ENCODE data around the gene PROX2.

PROX2 gene

DNA sequence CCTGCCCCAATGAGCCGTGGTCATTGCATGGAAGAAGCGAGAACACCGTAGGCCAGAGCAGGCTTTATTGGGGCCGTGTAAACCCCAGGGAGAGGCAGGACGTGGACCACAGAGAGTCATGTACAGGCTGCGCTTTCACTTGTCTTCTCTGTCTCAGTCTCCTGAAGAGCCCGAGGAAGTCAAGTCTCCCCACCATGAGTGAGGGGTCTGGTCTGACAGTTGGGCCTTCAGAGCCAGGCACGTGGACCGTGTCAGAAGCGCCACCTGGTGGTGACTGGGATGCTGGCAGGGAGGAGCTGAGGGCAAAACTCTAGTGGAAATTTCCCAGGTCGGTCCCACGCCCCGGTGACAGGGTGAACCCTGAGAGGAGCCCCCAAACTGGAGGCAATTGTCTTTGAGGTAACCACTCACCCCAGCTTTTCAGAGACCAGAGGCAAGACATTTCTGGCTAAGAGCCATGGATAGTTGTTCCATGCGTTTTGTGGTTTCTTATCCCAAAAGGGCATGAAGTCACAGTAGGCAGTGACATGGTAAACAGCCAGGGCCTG lies 29.7 kb upstream of the PROX2 start:
- Histone ChIP-seq H3K4me3 (ENCODE audit: low read depth, low read length, poor library complexity, severe bottlenecking) (no peak overlapping the region), H3K9ac (ENCODE audit: low read length) (no peak overlapping the region), H4K20me1 (ENCODE audit: insufficient read depth, low read length) (no peaks in the 10 kb centered on the region), H3K9me2 (ENCODE audit: low read depth, low read length) (no peaks in the 10 kb centered on the region), H2AFZ (ENCODE audit: low read length) (no peak overlapping the region), H3K27ac (ENCODE audit: low read depth, low read length, poor library complexity, severe bottlenecking) (no peak overlapping the region), H3K36me3 (ENCODE audit: insufficient read depth, low read length) (peaks cover 49% of the 10 kb centered on the region), H3K4me2 (ENCODE audit: low read length) (no peak overlapping the region), H3K27me3 (ENCODE audit: insufficient read depth, low read length) (no peaks in the 10 kb centered on the region; the same call in 1 of the 2 replicates), H3K4me1 (ENCODE audit: insufficient read depth, low read length, severe bottlenecking) (no peaks in the 10 kb centered on the region), H3K9me3 (ENCODE audit: low read length) (no peaks in the 10 kb centered on the region), H3K79me2 (ENCODE audit: insufficient read depth, low read length) (no peaks in the 10 kb centered on the region), H3F3A (ENCODE audit: insufficient read depth, low read length) (no peaks in the 10 kb centered on the region)
- TF ChIP-seq, protein P1, sequence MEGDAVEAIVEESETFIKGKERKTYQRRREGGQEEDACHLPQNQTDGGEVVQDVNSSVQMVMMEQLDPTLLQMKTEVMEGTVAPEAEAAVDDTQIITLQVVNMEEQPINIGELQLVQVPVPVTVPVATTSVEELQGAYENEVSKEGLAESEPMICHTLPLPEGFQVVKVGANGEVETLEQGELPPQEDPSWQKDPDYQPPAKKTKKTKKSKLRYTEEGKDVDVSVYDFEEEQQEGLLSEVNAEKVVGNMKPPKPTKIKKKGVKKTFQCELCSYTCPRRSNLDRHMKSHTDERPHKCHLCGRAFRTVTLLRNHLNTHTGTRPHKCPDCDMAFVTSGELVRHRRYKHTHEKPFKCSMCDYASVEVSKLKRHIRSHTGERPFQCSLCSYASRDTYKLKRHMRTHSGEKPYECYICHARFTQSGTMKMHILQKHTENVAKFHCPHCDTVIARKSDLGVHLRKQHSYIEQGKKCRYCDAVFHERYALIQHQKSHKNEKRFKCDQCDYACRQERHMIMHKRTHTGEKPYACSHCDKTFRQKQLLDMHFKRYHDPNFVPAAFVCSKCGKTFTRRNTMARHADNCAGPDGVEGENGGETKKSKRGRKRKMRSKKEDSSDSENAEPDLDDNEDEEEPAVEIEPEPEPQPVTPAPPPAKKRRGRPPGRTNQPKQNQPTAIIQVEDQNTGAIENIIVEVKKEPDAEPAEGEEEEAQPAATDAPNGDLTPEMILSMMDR (IDR thresholded peaks at IDR 0.05; ENCODE audit: low read length): peak; percentile 96
- TF ChIP-seq EZH2 (IDR thresholded peaks at IDR 0.05; ENCODE audit: borderline replicate concordance, low read length): no peak

DNA sequence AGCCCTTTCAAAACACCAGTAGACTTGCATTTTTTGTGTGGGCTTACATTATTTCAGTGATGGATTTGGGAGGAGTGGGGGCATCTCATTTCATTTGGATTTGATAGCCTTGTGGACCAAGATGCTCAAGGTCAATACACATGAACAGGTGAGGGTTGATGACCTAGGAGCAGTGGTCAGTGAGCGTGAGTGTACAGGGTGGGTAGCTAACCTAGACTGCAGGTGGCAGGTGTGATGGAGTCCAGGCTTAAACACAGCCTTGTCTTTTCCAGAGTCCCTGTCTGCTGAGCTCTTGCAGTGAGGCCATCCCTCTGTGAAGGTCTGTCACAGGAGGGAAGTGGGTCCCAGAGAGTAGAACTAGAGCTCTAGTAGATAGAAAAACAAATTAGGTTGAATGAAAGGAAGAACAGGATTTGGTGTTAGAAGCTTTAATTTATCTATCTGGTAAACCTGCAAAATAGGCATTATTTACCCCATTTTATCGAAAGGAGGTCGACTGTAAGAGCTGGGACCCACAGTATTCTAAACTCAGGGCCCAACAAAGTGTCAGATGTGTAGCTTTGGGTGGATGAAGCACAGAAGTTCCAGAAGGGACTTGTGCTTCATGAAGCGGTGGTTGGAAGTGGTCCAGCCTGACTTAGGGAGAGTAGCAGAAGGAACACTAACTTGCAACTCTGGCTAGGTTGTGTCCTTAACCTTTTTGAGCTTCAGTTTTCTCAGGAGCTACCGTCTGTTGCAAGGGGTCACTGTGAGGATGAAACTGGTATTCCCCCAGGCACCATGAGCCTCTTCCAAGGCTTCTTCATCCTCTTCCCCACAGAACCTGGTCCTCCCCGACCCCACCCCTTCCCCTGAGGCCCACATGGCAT lies 28.9 kb upstream of the PROX2 start:
- Histone ChIP-seq H3K4me2 (ENCODE audit: low read length) (no peak overlapping the region), H3K36me3 (ENCODE audit: insufficient read depth, low read length) (peaks cover 57% of the 10 kb centered on the region)

DNA sequence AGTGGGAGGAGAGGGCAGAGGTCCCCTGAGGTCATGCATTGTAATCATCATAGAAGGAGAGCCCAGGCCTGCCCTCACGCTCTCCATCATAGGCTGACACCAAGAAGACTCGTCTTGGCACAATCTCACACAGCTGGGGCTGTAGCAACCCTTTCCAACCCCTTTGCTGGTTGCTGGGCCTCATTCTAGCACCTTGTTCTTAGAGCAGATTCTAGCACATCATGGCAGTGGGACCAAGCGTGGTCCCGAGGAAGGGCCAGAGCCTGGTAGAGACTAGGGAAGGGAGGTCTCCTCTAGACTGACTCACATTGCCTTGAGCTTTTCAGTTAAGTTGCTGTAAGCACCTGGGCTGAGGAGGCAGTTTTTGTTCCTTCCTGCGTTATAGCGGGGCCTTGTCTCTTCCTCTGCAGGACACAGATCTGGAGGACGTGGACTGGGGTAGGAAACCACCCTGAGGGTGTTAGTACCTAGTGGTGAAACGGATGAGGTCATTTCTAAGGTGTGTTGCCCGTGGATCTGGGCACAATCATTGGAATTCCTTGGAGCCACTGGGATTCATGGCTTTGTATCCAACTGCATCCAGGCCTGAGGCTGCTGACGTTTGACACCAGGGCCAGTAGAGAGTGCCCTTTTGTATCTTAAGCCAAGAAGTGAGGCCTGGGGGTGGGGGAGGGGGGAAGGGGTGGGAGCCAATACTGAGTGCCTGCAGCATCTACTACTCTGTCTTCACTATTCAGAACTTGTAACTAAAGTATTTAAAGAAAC lies 27.2 kb upstream of the PROX2 start:
- Histone ChIP-seq H3K9ac (ENCODE audit: low read length) (no peak overlapping the region), H3K9me3 (ENCODE audit: low read length) (no peaks in the 10 kb centered on the region), H3K4me1 (ENCODE audit: insufficient read depth, low read length, severe bottlenecking) (no peaks in the 10 kb centered on the region), H3F3A (ENCODE audit: insufficient read depth, low read length) (no peaks in the 10 kb centered on the region), H3K27ac (ENCODE audit: low read depth, low read length, poor library complexity, severe bottlenecking) (no peak overlapping the region), H4K20me1 (ENCODE audit: insufficient read depth, low read length) (no peaks in the 10 kb centered on the region), H3K79me2 (ENCODE audit: insufficient read depth, low read length) (no peaks in the 10 kb centered on the region), H2AFZ (ENCODE audit: low read length) (no peak overlapping the region), H3K9me2 (ENCODE audit: low read depth, low read length) (no peaks in the 10 kb centered on the region), H3K36me3 (ENCODE audit: insufficient read depth, low read length) (peaks cover 75% of the 10 kb centered on the region), H3K27me3 (ENCODE audit: insufficient read depth, low read length) (no peaks in the 10 kb centered on the region), H3K4me3 (ENCODE audit: low read depth, low read length, poor library complexity, severe bottlenecking) (no peak overlapping the region), H3K4me2 (ENCODE audit: low read length) (no peak overlapping the region)
- TF ChIP-seq EZH2 (IDR thresholded peaks at IDR 0.05; ENCODE audit: borderline replicate concordance, low read length): no peak

More for the DNA sequence above, 28.9 kb upstream of the PROX2 start:
- Histone ChIP-seq H3K27ac (ENCODE audit: low read depth, low read length, poor library complexity, severe bottlenecking) (no peak overlapping the region), H3K27me3 (ENCODE audit: insufficient read depth, low read length) (no peaks in the 10 kb centered on the region; the same call in 1 of the 2 replicates), H3K9ac (ENCODE audit: low read length) (no peak overlapping the region), H3K79me2 (ENCODE audit: insufficient read depth, low read length) (no peaks in the 10 kb centered on the region), H3K9me2 (ENCODE audit: low read depth, low read length) (no peaks in the 10 kb centered on the region), H3K4me3 (ENCODE audit: low read depth, low read length, poor library complexity, severe bottlenecking) (no peak overlapping the region), H3F3A (ENCODE audit: insufficient read depth, low read length) (no peaks in the 10 kb centered on the region), H3K9me3 (ENCODE audit: low read length) (no peaks in the 10 kb centered on the region), H3K4me1 (ENCODE audit: insufficient read depth, low read length, severe bottlenecking) (no peaks in the 10 kb centered on the region), H4K20me1 (ENCODE audit: insufficient read depth, low read length) (no peaks in the 10 kb centered on the region), H2AFZ (ENCODE audit: low read length) (no peak overlapping the region)
- TF ChIP-seq, protein P1 (IDR thresholded peaks at IDR 0.05; ENCODE audit: low read length): no peak
- TF ChIP-seq EZH2 (IDR thresholded peaks at IDR 0.05; ENCODE audit: borderline replicate concordance, low read length): no peak

All from OCI-LY1 (cell line).